Trophoblast cell (in vitro differentiated cells and primary cell): ENCODE data around the gene CLMN.
"Not testable (repeated sequence)": the region's sequence is repeated elsewhere in the genome, so short reads cannot be mapped to it uniquely, and the experiment has no call there.

Experiments
- DNase-seq, 2 donors: peaks; one replicate each; pipeline ENCODE4 v3.0.0-alpha.2; 2016
- H2AFZ ChIP-seq: 2 replicates; pipeline ENCODE4 v1.6.1; 2013; ENCODE audit warnings: low read length, moderate library complexity, mild to moderate bottlenecking; ENCODE audit not compliant: insufficient read depth, poor library complexity
- H2AK5ac ChIP-seq: 2 replicates; pipeline ENCODE4 v1.6.1; 2013; ENCODE audit warnings: mild to moderate bottlenecking, low read length
- H2BK120ac ChIP-seq: 2 replicates; pipeline ENCODE4 v1.6.1; 2013; ENCODE audit warnings: low read length, mild to moderate bottlenecking, moderate library complexity; ENCODE audit not compliant: insufficient read depth, poor library complexity
- H2BK12ac ChIP-seq: 2 replicates; pipeline ENCODE4 v1.6.1; 2013; ENCODE audit warnings: mild to moderate bottlenecking, low read length, moderate library complexity
- H2BK5ac ChIP-seq: 2 replicates; pipeline ENCODE4 v1.6.1; 2013; ENCODE audit warnings: low read length, low read depth, moderate library complexity, mild to moderate bottlenecking; ENCODE audit not compliant: poor library complexity
- H3K14ac ChIP-seq: 2 replicates; pipeline ENCODE4 v1.6.1; 2013; ENCODE audit warnings: mild to moderate bottlenecking, low read length
- H3K18ac ChIP-seq: 2 replicates; pipeline ENCODE4 v1.6.1; 2013; ENCODE audit warnings: mild to moderate bottlenecking, low read length
- H3K23ac ChIP-seq: 2 replicates; pipeline ENCODE4 v1.6.1; 2013; ENCODE audit warnings: low read length
- H3K27ac ChIP-seq: 2 replicates; pipeline ENCODE4 v1.5.1; 2013; ENCODE audit warnings: low read depth, mild to moderate bottlenecking, inconsistent platforms, low read length, moderate library complexity
- H3K27me3 ChIP-seq: 2 replicates; pipeline ENCODE4 v1.6.1; 2013; ENCODE audit warnings: inconsistent platforms, mild to moderate bottlenecking, low read length, moderate library complexity; ENCODE audit not compliant: insufficient read depth
- H3K36me3 ChIP-seq, 2 experiments: 1 replicate in 1 of 2; 2 replicates in 1 of 2; pipeline ENCODE4 v1.6.1; 2013; ENCODE audit warnings: low read length in 2 of 2, mild to moderate bottlenecking in 2 of 2, moderate library complexity in 1 of 2; ENCODE audit not compliant: insufficient read depth in 2 of 2, control insufficient read depth in 1 of 2
- H3K4ac ChIP-seq: 2 replicates; pipeline ENCODE4 v1.6.1; 2013; ENCODE audit warnings: low read depth, mild to moderate bottlenecking, low read length, moderate library complexity
- H3K4me1 ChIP-seq, 2 experiments: 1 replicate in 1 of 2; 2 replicates in 1 of 2; pipeline ENCODE4 v1.6.1; 2013; ENCODE audit warnings: low read length in 2 of 2, mild to moderate bottlenecking in 2 of 2, moderate library complexity in 1 of 2; ENCODE audit not compliant: insufficient read depth in 2 of 2, control insufficient read depth in 1 of 2
- H3K4me2 ChIP-seq: 2 replicates; pipeline ENCODE4 v1.6.1; 2013; ENCODE audit warnings: inconsistent platforms, mild to moderate bottlenecking, low read length, moderate library complexity
- H3K4me3 ChIP-seq: 2 replicates; pipeline ENCODE4 v1.5.1; 2013; ENCODE audit warnings: mild to moderate bottlenecking, low read depth, low read length, inconsistent platforms
- H3K79me1 ChIP-seq: one replicate; pipeline ENCODE4 v1.6.1; 2013; ENCODE audit warnings: low read length
- H3K79me2 ChIP-seq: 2 replicates; pipeline ENCODE4 v1.6.1; 2013; ENCODE audit warnings: low read length, mild to moderate bottlenecking; ENCODE audit not compliant: control insufficient read depth, insufficient read depth, poor library complexity
- H3K9ac ChIP-seq: 2 replicates; pipeline ENCODE4 v1.6.1; 2013; ENCODE audit warnings: mild to moderate bottlenecking, low read length
- H3K9me3 ChIP-seq: 2 replicates; pipeline ENCODE4 v1.6.1; 2013; ENCODE audit warnings: low read depth, mild to moderate bottlenecking, control low read depth, inconsistent platforms, low read length; ENCODE audit not compliant: insufficient read depth
- H4K12ac ChIP-seq: 2 replicates; pipeline ENCODE4 v1.6.1; 2013; ENCODE audit warnings: low read depth, mild to moderate bottlenecking, low read length, moderate library complexity
- H4K8ac ChIP-seq: 2 replicates; pipeline ENCODE4 v1.6.1; 2013; ENCODE audit warnings: low read depth, mild to moderate bottlenecking, low read length, moderate library complexity
- H4K91ac ChIP-seq: one replicate; pipeline ENCODE4 v1.6.1; 2013; ENCODE audit warnings: low read depth, mild to moderate bottlenecking, low read length, moderate library complexity
- WGBS: extraction: QIAGEN DNeasy Blood & Tissue Kit; methylation state at CpG from one replicate; pipeline ENCODE4 v1.1.7; 2013; ENCODE audit warnings: missing lambda C conversion rate; ENCODE audit not compliant: insufficient read length, insufficient coverage; ENCODE audit errors: extremely low coverage; 5-methylcytosine and 5-hydroxymethylcytosine counted together

Gene CLMN

GRCh38 chr14:95141684-95142083 lies 178.0 kb downstream of the CLMN start:
- no peak overlapping the region for H3K4me3 ChIP-seq
- H3K4me2 ChIP-seq: no peak overlapping the region
- H3K27ac ChIP-seq: no peak overlapping the region
- H4K91ac ChIP-seq: no peak overlapping the region
- H3K4ac ChIP-seq: no peak overlapping the region
- no peak overlapping the region for H3K23ac ChIP-seq
- H2AFZ ChIP-seq: no peak overlapping the region
- no peak overlapping the region for H4K8ac ChIP-seq
- H3K14ac ChIP-seq: no peak overlapping the region
- no peak overlapping the region for H2BK120ac ChIP-seq
- no peak overlapping the region for H2BK5ac ChIP-seq
- no peak overlapping the region for H3K18ac ChIP-seq
- H3K27me3 ChIP-seq: no peaks in the 10 kb centered on the region
- H3K79me2 ChIP-seq: no peaks in the 10 kb centered on the region
- H4K12ac ChIP-seq: no peak overlapping the region
- H2AK5ac ChIP-seq: no peak overlapping the region
- H3K9ac ChIP-seq: no peak overlapping the region
- WGBS: no CpG with 5 or more reads among the region's 1 CpG
- no peak overlapping the region for H2BK12ac ChIP-seq
- peaks cover 0 to 2% of the 10 kb centered on the region in 2 experiments for H3K4me1 ChIP-seq
- no peaks in the 10 kb centered on the region for H3K36me3 ChIP-seq
- H3K79me1 ChIP-seq: no peaks in the 10 kb centered on the region
- no peak for DNase-seq
- no peaks in the 10 kb centered on the region for H3K9me3 ChIP-seq

- Histone ChIP-seq H3K4me3 (no peak overlapping the region), H3K27me3 (no peaks in the 10 kb centered on the region), H3K14ac (no peak overlapping the region), H2BK5ac (no peak overlapping the region), H2BK120ac (no peak overlapping the region), H4K12ac (no peak overlapping the region), H3K4me1 (peaks cover 0 to 2% of the 10 kb centered on the region in 2 experiments), H3K23ac (no peak overlapping the region), H3K18ac (no peak overlapping the region), H3K27ac (no peak overlapping the region), H2AK5ac (no peak overlapping the region), H3K4me2 (no peak overlapping the region), H3K4ac (no peak overlapping the region), H2BK12ac (no peak overlapping the region), H4K8ac (no peak overlapping the region), H3K36me3 (no peaks in the 10 kb centered on the region), H3K79me2 (peaks cover 2% of the 10 kb centered on the region), H4K91ac (no peak overlapping the region), H3K9ac (no peak overlapping the region), H3K9me3 (no peaks in the 10 kb centered on the region), H3K79me1 (no peaks in the 10 kb centered on the region), H2AFZ (no peak overlapping the region)
- WGBS: no CpG with 5 or more reads among the region's 5 CpGs
- DNase-seq: peak in 1 of 2 donors; percentile 43
These were observed 179.4 kb downstream of the CLMN start for GRCh38 chr14:95140060-95140858.

- Histone ChIP-seq H3K36me3 (no peaks in the 10 kb centered on the region), H2AFZ (no peak overlapping the region), H3K27ac (no peak overlapping the region), H3K9ac (no peak overlapping the region), H3K4me1 (peaks cover 0 to 2% of the 10 kb centered on the region in 2 experiments), H3K18ac (no peak overlapping the region), H4K8ac (no peak overlapping the region), H4K12ac (no peak overlapping the region), H3K79me1 (no peaks in the 10 kb centered on the region), H3K4me2 (no peak overlapping the region), H3K27me3 (no peaks in the 10 kb centered on the region), H3K79me2 (peaks cover 2% of the 10 kb centered on the region), H2BK120ac (no peak overlapping the region), H3K4me3 (no peak overlapping the region), H3K23ac (no peak overlapping the region), H2BK5ac (no peak overlapping the region), H3K4ac (no peak overlapping the region), H3K9me3 (no peaks in the 10 kb centered on the region), H2BK12ac (no peak overlapping the region), H3K14ac (no peak overlapping the region), H4K91ac (no peak overlapping the region), H2AK5ac (no peak overlapping the region)
- WGBS: no CpG with 5 or more reads among the region's 1 CpG
- no peak for DNase-seq
These were observed 180.8 kb downstream of the CLMN start for GRCh38 chr14:95138876-95139275.

- H3K36me3 ChIP-seq, H2BK5ac ChIP-seq, H3K27me3 ChIP-seq, H2AFZ ChIP-seq, H3K79me2 ChIP-seq, H3K4ac ChIP-seq, H4K12ac ChIP-seq, H3K27ac ChIP-seq, H3K9me3 ChIP-seq, DNase-seq, H2AK5ac ChIP-seq, H3K4me3 ChIP-seq, H3K14ac ChIP-seq, H4K91ac ChIP-seq, H4K8ac ChIP-seq, H3K79me1 ChIP-seq, H2BK12ac ChIP-seq, H3K18ac ChIP-seq, H3K4me1 ChIP-seq, H2BK120ac ChIP-seq, H3K23ac ChIP-seq, H3K4me2 ChIP-seq, H3K9ac ChIP-seq: not testable (repeated sequence)
- no CpG with 5 or more reads among the region's 5 CpGs for WGBS
These were observed 181.3 kb downstream of the CLMN start for GRCh38 chr14:95138455-95138854.
